HepG2 (cell line): ENCODE data around the gene ZC3H8. TPM values are rescaled to one million over a fixed set of nuclear protein-coding genes. Genes with fewer than 3 reads are reported as not detected.

Source experiments
- ARID2 ChIP-seq: sonication (generic); formaldehyde crosslinking; IDR thresholded peaks from 2 replicates; pipeline ENCODE4 v1.8.1; 2022; ENCODE audit warnings: mild to moderate bottlenecking, missing genetic modification reagents, borderline replicate concordance
- FOXA1 ChIP-seq, 2 experiments: fragments of 450-650 bp in 1 of 2; sonication (generic) in 1 of 2; formaldehyde crosslinking in 1 of 2; IDR thresholded peaks; 2 replicates each; pipeline versions ENCODE4 v1.4.0 to v1.6.1; 2016 to 2020; ENCODE audit warnings: missing genetic modification reagents in 1 of 2
- HINFP ChIP-seq: sonication (generic); formaldehyde crosslinking; IDR thresholded peaks from 2 replicates; pipeline ENCODE4 v1.4.0; 2020; ENCODE audit warnings: low read depth, mild to moderate bottlenecking, missing genetic modification reagents
- HNF4G ChIP-seq, 2 experiments: sonication (generic) in 1 of 2; formaldehyde crosslinking in 1 of 2; IDR thresholded peaks; 2 replicates each; pipeline versions ENCODE4 v1.4.0 to v1.6.1; 2011 to 2020; ENCODE audit warnings: borderline replicate concordance in 2 of 2, low read depth in 2 of 2, mild to moderate bottlenecking in 2 of 2, low read length in 1 of 2, missing genetic modification reagents in 1 of 2, moderate library complexity in 1 of 2
- HOXA3 ChIP-seq: sonication (generic); formaldehyde crosslinking; IDR thresholded peaks from 2 replicates; pipeline ENCODE4 v1.5.0; 2020; ENCODE audit warnings: missing genetic modification reagents
- ISX ChIP-seq: sonication (generic); formaldehyde crosslinking; conservative IDR thresholded peaks from 2 replicates; pipeline ENCODE4 v1.5.0; 2020; ENCODE audit warnings: missing genetic modification reagents
- KLF13 ChIP-seq: sonication (generic); formaldehyde crosslinking; IDR thresholded peaks from 2 replicates; pipeline ENCODE4 v1.4.0; 2020; ENCODE audit warnings: mild to moderate bottlenecking, missing genetic modification reagents
- NFIC ChIP-seq: IDR thresholded peaks from 2 replicates; pipeline ENCODE4 v1.6.1; 2012; ENCODE audit warnings: mild to moderate bottlenecking, low read length, inconsistent platforms
- ZNF207 ChIP-seq: fragments of 450-650 bp; IDR thresholded peaks from 2 replicates; pipeline ENCODE4 v1.6.1; 2016; ENCODE audit warnings: antibody characterized with exemption, borderline replicate concordance
- ZNF230 ChIP-seq: sonication (generic); formaldehyde crosslinking; IDR thresholded peaks from 2 replicates; pipeline ENCODE4 v1.4.0; 2020; ENCODE audit warnings: mild to moderate bottlenecking, missing genetic modification reagents
- ZNF318 ChIP-seq: sonication (generic); formaldehyde crosslinking; IDR thresholded peaks from 2 replicates; pipeline ENCODE4 v1.4.0; 2020; ENCODE audit warnings: mild to moderate bottlenecking, missing genetic modification reagents
- ZNF460 ChIP-seq: sonication (generic); formaldehyde crosslinking; IDR thresholded peaks from 2 replicates; pipeline ENCODE4 v1.5.1; 2020; ENCODE audit warnings: missing genetic modification reagents, mild to moderate bottlenecking, borderline replicate concordance
- ZNF543 ChIP-seq: sonication (generic); formaldehyde crosslinking; IDR thresholded peaks from 2 replicates; pipeline ENCODE4 v1.4.0; 2020; ENCODE audit warnings: mild to moderate bottlenecking, missing genetic modification reagents
- ZNF547 ChIP-seq: sonication (generic); formaldehyde crosslinking; IDR thresholded peaks from 2 replicates; pipeline ENCODE4 v1.5.1; 2020; ENCODE audit warnings: mild to moderate bottlenecking, missing genetic modification reagents
- ZNF776 ChIP-seq: sonication (generic); formaldehyde crosslinking; IDR thresholded peaks from 2 replicates; pipeline ENCODE4 v1.4.0; 2020; ENCODE audit warnings: mild to moderate bottlenecking, missing genetic modification reagents
- polyA plus RNA-seq, 8 experiments: library from polyadenylated mRNA; depleted of rRNA in 3 of 8; stranded (reverse) in 7 of 8; unstranded in 1 of 8; fragments of >200 nt; fragmentation: Illumina TruSeq in 4 of 8; extraction: Trizol in 4 of 8; gene quantifications; 2 replicates each; pipeline versions ENCODE4 v1.2.1 to v1.2.3, GENCODE V29; 2011 to 2016; ENCODE audit warnings: low read depth in 4 of 8, missing spikeins in 1 of 8, mixed read lengths in 1 of 8; ENCODE audit not compliant: insufficient read depth in 1 of 8
- total RNA-seq, 5 experiments: library from RNA; depleted of rRNA; stranded (reverse); fragments of >200 nt; fragmentation: Illumina TruSeq; extraction: Trizol; gene quantifications; 2 replicates each; pipeline ENCODE4 v1.2.3, GENCODE V29; 2016; ENCODE audit warnings: low read depth in 1 of 5
- TF ChIP-seq, protein P1 (sequence below): sonication (generic); IDR thresholded peaks from 2 replicates; pipeline ENCODE4 v1.6.1; 2016; ENCODE audit warnings: low read depth, borderline replicate concordance

The ZC3H8 gene
- total and polyA plus RNA-seq, 2 of the 13 experiments (the other 11 are each of a cell fraction or from before 2014, with no cell fraction given): 4.5 to 17.0 TPM

- TF ChIP-seq FOXA1 (IDR thresholded peaks at IDR 0.05) (no peak), FOXA1 (CRISPR knock-in tag; IDR thresholded peaks at IDR 0.05) (0 out of 2 replicates have a peak, but pooled peaks have one; percentile 17), ZNF776 (CRISPR knock-in tag) (no peak), KLF13 (no peak), ZNF207 (no peak), ZNF543 (CRISPR knock-in tag) (peak; percentile 43; the same call in 1 of the 2 replicates), ZNF318 (0 out of 2 replicates have a peak, but pooled peaks have one; percentile 5), ZNF547 (CRISPR knock-in tag) (peak; percentile 36; the same call in 1 of the 2 replicates), ISX (no peak), HNF4G (IDR thresholded peaks at IDR 0.05; ENCODE audit: borderline replicate concordance, low read depth, low read length) (no peak), HNF4G (CRISPR knock-in tag; IDR thresholded peaks at IDR 0.05; ENCODE audit: borderline replicate concordance, low read depth) (no peak), ZNF230 (no peak), ARID2 (CRISPR knock-in tag) (0 out of 2 replicates have a peak, but pooled peaks have one; percentile 38), HOXA3 (peak; percentile 54), HINFP (CRISPR knock-in tag) (no peak), ZNF460 (peak; percentile 45; the same call in 1 of the 2 replicates), NFIC (no peak)
- TF ChIP-seq, protein P1, sequence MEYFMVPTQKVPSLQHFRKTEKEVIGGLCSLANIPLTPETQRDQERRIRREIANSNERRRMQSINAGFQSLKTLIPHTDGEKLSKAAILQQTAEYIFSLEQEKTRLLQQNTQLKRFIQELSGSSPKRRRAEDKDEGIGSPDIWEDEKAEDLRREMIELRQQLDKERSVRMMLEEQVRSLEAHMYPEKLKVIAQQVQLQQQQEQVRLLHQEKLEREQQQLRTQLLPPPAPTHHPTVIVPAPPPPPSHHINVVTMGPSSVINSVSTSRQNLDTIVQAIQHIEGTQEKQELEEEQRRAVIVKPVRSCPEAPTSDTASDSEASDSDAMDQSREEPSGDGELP: peak; percentile 41; the same call in 1 of the 2 replicates
These were observed 86.3 kb downstream of the ZC3H8 start (continued) for GRCh38 chr2:112168422-112169124.
